HCT116 (cell line): ENCODE results near the gene PDE10A. TPM values are rescaled to one million over a fixed set of nuclear protein-coding genes. Genes with fewer than 3 reads are reported as not detected.

Experiments used
- ATAC-seq: fragments of 200-7000 bp; cut with Tn5 transposase; 2 replicates; pipeline ENCODE4 v1.9.1; 2020; ENCODE audit warnings: mild to moderate bottlenecking, moderate library complexity
- BruUV-seq: library from RNA; stranded (reverse); fragments of 400-500 nt; replicated peaks from 2 replicates; lab custom pipeline; 2021; lab: Mats Ljungman, UMichigan
- CTCF ChIA-PET: fragments of 300-600 bp; sonication (Branson Sonifier 250); formaldehyde crosslinking; loops from one replicate; lab custom pipeline; 2021; ENCODE audit warnings: antibody characterized with exemption; lab: Charles Lee
- POLR2A ChIA-PET: fragments of 300-600, 350-600 bp; sonication (Branson Sonifier 250); formaldehyde crosslinking; loops from one replicate; lab custom pipeline; 2021; ENCODE audit warnings: antibody characterized with exemption; lab: Charles Lee
- RAD21 ChIA-PET, 2 experiments: fragments of 300-600 bp; sonication (Branson Sonifier 250); formaldehyde crosslinking; loops; one replicate each; lab custom pipeline; 2023; ENCODE audit warnings: low total read pairs in 2 of 2; ENCODE audit not compliant: uncharacterized antibody in 2 of 2, unreplicated experiment in 2 of 2, low non-redundant PET in 1 of 2; lab: Charles Lee
- DNase-seq: peaks from one replicate; pipeline ENCODE4 v3.0.0-alpha.2; 2010; ENCODE audit warnings: low read depth, low spot score
- H2AFZ ChIP-seq: fragments of 200-600 bp; shearing (Covaris generic), sonication (generic); 2 replicates; pipeline ENCODE4 v1.6.1; 2017; ENCODE audit warnings: low read depth, mixed run types, mixed read lengths, antibody characterized with exemption, low read length; ENCODE audit not compliant: poor library complexity, severe bottlenecking
- H3K27ac ChIP-seq: 2 replicates; pipeline ENCODE4 v1.5.1; 2012; ENCODE audit warnings: low read depth, low read length
- H3K27me3 ChIP-seq: fragments of 200-600 bp; sonication (generic); 2 replicates; pipeline ENCODE4 v1.6.1; 2016; ENCODE audit warnings: mixed run types, low read length, mixed read lengths; ENCODE audit not compliant: insufficient read depth
- H3K36me3 ChIP-seq, 2 experiments: fragments of 200-500 bp in 1 of 2; fragments of 200-600 bp in 1 of 2; sonication (Bioruptor generic) in 1 of 2; sonication (generic) in 1 of 2; 2 replicates each; pipeline versions ENCODE4 v1.5.1 to v1.6.1; 2014 to 2016; ENCODE audit warnings: low read length in 2 of 2, inconsistent platforms in 1 of 2, mixed read lengths in 1 of 2, mixed run types in 1 of 2; ENCODE audit not compliant: insufficient read depth in 2 of 2, control insufficient read depth in 1 of 2
- H3K4me1 ChIP-seq, 2 experiments: fragments of 200-600 bp in 1 of 2; sonication (generic) in 1 of 2; 2 replicates each; pipeline versions ENCODE4 v1.5.1 to v1.6.1; 2012 to 2017; ENCODE audit warnings: low read length in 2 of 2, inconsistent platforms in 1 of 2, mild to moderate bottlenecking in 1 of 2, mixed read lengths in 1 of 2, mixed run types in 1 of 2, moderate library complexity in 1 of 2; ENCODE audit not compliant: insufficient read depth in 2 of 2, control insufficient read depth in 1 of 2
- H3K4me2 ChIP-seq: fragments of 200-600 bp; sonication (generic); 2 replicates; pipeline ENCODE4 v1.6.1; 2017; ENCODE audit warnings: mixed run types, low read length, mixed read lengths
- H3K4me3 ChIP-seq, 2 experiments: fragments of 200-600 bp in 1 of 2; sonication (generic) in 1 of 2; replicated peaks in 1 of 2; 2 replicates each; pipeline ENCODE4 v1.5.1; 2011 to 2016; ENCODE audit warnings: low read length in 2 of 2, control low read depth in 1 of 2, low read depth in 1 of 2, mild to moderate bottlenecking in 1 of 2, mixed read lengths in 1 of 2, mixed run types in 1 of 2
- H3K79me2 ChIP-seq: fragments of 200-600 bp; sonication (generic); 2 replicates; pipeline ENCODE4 v1.6.1; 2017; ENCODE audit warnings: mild to moderate bottlenecking, mixed run types, low read length, moderate library complexity, mixed read lengths; ENCODE audit not compliant: insufficient read depth
- H3K9ac ChIP-seq: fragments of 200-600 bp; sonication (generic); 2 replicates; pipeline ENCODE4 v1.6.1; 2016; ENCODE audit warnings: low read length, mixed read lengths
- H3K9me2 ChIP-seq: fragments of 200-600 bp; sonication (generic), shearing (Covaris generic); 2 replicates; pipeline ENCODE4 v1.6.1; 2017; ENCODE audit warnings: mixed run types, mild to moderate bottlenecking, moderate library complexity; ENCODE audit not compliant: insufficient read depth
- H3K9me3 ChIP-seq, 2 experiments: fragments of 200-500 bp in 1 of 2; fragments of 200-600 bp in 1 of 2; sonication (Bioruptor generic) in 1 of 2; sonication (generic) in 1 of 2; 2 replicates each; pipeline ENCODE4 v1.6.1; 2014 to 2017; ENCODE audit warnings: low read length in 2 of 2, mixed read lengths in 2 of 2, inconsistent platforms in 1 of 2, low read depth in 1 of 2, mild to moderate bottlenecking in 1 of 2, mixed run types in 1 of 2, moderate library complexity in 1 of 2; ENCODE audit not compliant: control insufficient read depth in 1 of 2, insufficient read depth in 1 of 2
- H4K20me1 ChIP-seq: fragments of 200-600 bp; sonication (generic), shearing (Covaris generic); 2 replicates; pipeline ENCODE4 v1.6.1; 2017; ENCODE audit warnings: mixed run types, mild to moderate bottlenecking, moderate library complexity; ENCODE audit not compliant: insufficient read depth
- ATF3 ChIP-seq: IDR thresholded peaks from 2 replicates; pipeline ENCODE4 v1.6.1; 2012
- CEBPB ChIP-seq: IDR thresholded peaks from 2 replicates; pipeline ENCODE4 v1.6.1; 2012; ENCODE audit warnings: low read depth
- CTCF ChIP-seq, 3 experiments: fragments of 200-600 bp in 1 of 3; sonication (generic) in 1 of 3; IDR thresholded peaks in 2 of 3; conservative IDR thresholded peaks in 1 of 3; 2 replicates each; pipeline ENCODE4 v1.5.1; 2012 to 2017; ENCODE audit warnings: low read depth in 2 of 3, low read length in 2 of 3, antibody characterized with exemption in 1 of 3, borderline replicate concordance in 1 of 3, control low read depth in 1 of 3, mild to moderate bottlenecking in 1 of 3, mixed read lengths in 1 of 3, mixed run types in 1 of 3, moderate library complexity in 1 of 3; ENCODE audit not compliant: insufficient read depth in 1 of 3
- EGR1 ChIP-seq: IDR thresholded peaks from 2 replicates; pipeline ENCODE4 v1.6.1; 2012; ENCODE audit warnings: low read depth
- EZH2 ChIP-seq: fragments of 200-600 bp; sonication (generic); IDR thresholded peaks from 2 replicates; pipeline ENCODE4 v1.6.1; 2017; ENCODE audit warnings: antibody characterized with exemption, mixed run types
- EZH2phosphoT487 ChIP-seq: fragments of 200-600 bp; IDR thresholded peaks from 2 replicates; pipeline ENCODE4 v1.6.1; 2018; ENCODE audit warnings: antibody characterized with exemption, borderline replicate concordance
- FOSL1 ChIP-seq: IDR thresholded peaks from 2 replicates; pipeline ENCODE4 v1.6.1; 2012; ENCODE audit warnings: low read depth
- JUND ChIP-seq: IDR thresholded peaks from 2 replicates; pipeline ENCODE4 v1.6.1; 2012
- POLR2AphosphoS5 ChIP-seq: IDR thresholded peaks from 2 replicates; pipeline ENCODE4 v1.6.1; 2011; ENCODE audit warnings: mild to moderate bottlenecking, low read depth, low read length, moderate library complexity
- REST ChIP-seq: IDR thresholded peaks from 2 replicates; pipeline ENCODE4 v1.6.1; 2012; ENCODE audit warnings: low read depth
- SIN3A ChIP-seq: IDR thresholded peaks from 2 replicates; pipeline ENCODE4 v1.6.1; 2012; ENCODE audit warnings: low read depth
- SRF ChIP-seq: IDR thresholded peaks from 2 replicates; pipeline ENCODE4 v1.6.1; 2012; ENCODE audit warnings: low read depth
- YY1 ChIP-seq: IDR thresholded peaks from 2 replicates; pipeline ENCODE4 v1.6.1; 2011; ENCODE audit warnings: low read length, low read depth, moderate library complexity, mild to moderate bottlenecking; ENCODE audit not compliant: insufficient replicate concordance; ENCODE audit errors: extremely low read depth
- intact Hi-C: fragments of 100-400 bp; cut with micrococcal nuclease; formaldehyde crosslinking; loops from 2 replicates; pipeline ENCODE4 v1.10.0; 2022
- total RNA-seq: library from RNA; stranded (reverse); gene quantifications from one replicate; pipeline ENCODE4 v1.2.1, GENCODE V29; 2021; ENCODE audit not compliant: unreplicated experiment

Gene PDE10A
- total RNA-seq, 1 experiment from 2014 or later = 0.37 TPM

GRCh38 chr6:165626711-165627110 is 36.3 kb downstream of the PDE10A start:
- H3K9ac ChIP-seq = no peak overlapping the region
- DNase-seq = no peak
- no peaks in the 10 kb centered on the region for H3K9me2 ChIP-seq
- ATAC-seq = no peak
- H4K20me1 ChIP-seq = no peaks in the 10 kb centered on the region
- intact Hi-C loops = no loop called here
- H3K4me1 ChIP-seq = no peaks in the 10 kb centered on the region
- H3K27ac ChIP-seq = no peak overlapping the region
- no peak overlapping the region for H3K4me3 ChIP-seq
- H2AFZ ChIP-seq = no peak overlapping the region
- H3K4me2 ChIP-seq = no peak overlapping the region
- RAD21 ChIA-PET = no interaction called here
- H3K9me3 ChIP-seq = no peaks in the 10 kb centered on the region
- no TSS peak for BruUV-seq
- no peak for TF ChIP-seq CEBPB
- no peak for TF ChIP-seq EZH2phosphoT487
- no peak for TF ChIP-seq ATF3
- no peak for TF ChIP-seq JUND
- no peak for TF ChIP-seq SIN3A
- TF ChIP-seq EZH2 = no peak
- TF ChIP-seq EGR1 = no peak
- TF ChIP-seq REST = no peak
- TF ChIP-seq SRF = no peak
- no peak for TF ChIP-seq CTCF (IDR thresholded peaks at IDR 0.05 in 2 of 3, conservative IDR thresholded peaks at IDR 0.05 in 1 of 3; ENCODE audit: borderline replicate concordance in 1 of 3, insufficient read depth in 1 of 3, low read depth in 2 of 3, low read length in 2 of 3)
- no peak for TF ChIP-seq YY1
- TF ChIP-seq FOSL1 = no peak
- no peak for TF ChIP-seq POLR2AphosphoS5
- POLR2A ChIA-PET = no interaction called here
- H3K27me3 ChIP-seq = no peaks in the 10 kb centered on the region
- no peaks in the 10 kb centered on the region for H3K36me3 ChIP-seq
- no peaks in the 10 kb centered on the region for H3K79me2 ChIP-seq
- CTCF ChIA-PET = no interaction called here
